HG03025 (cell line): ENCODE data around the gene KCNB1.
"Not testable (repeated sequence)": the region's sequence is repeated elsewhere in the genome, so short reads cannot be mapped to it uniquely, and the experiment has no call there.

Experiments
- ATAC-seq: cut with Tn5 transposase; IDR thresholded peaks from one replicate; pipeline ENCODE4 v1.9.1; 2021; ENCODE audit warnings: mild to moderate bottlenecking, moderate library complexity; ENCODE audit not compliant: unreplicated experiment, low FRiP score

The KCNB1 gene

DNA sequence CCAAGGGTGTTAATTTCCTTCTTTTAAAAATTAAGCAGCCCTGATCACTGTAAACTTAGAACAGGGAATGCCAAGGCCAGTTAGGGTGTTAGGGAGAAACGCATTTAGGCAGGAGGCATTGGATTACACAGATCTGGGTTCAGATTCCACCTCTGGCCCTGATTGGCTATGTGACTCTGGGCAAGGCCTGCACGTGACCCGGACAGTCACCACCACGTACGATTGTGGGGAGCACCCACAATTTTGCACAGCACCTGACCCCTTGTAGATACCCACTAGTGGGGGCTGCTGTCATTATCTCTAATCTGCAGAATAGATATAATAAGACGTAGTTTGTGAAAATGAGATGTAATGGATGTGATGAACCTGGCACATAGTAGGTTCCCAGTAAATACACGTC lies 145.1 kb downstream of the KCNB1 start:
- no peak for ATAC-seq

DNA sequence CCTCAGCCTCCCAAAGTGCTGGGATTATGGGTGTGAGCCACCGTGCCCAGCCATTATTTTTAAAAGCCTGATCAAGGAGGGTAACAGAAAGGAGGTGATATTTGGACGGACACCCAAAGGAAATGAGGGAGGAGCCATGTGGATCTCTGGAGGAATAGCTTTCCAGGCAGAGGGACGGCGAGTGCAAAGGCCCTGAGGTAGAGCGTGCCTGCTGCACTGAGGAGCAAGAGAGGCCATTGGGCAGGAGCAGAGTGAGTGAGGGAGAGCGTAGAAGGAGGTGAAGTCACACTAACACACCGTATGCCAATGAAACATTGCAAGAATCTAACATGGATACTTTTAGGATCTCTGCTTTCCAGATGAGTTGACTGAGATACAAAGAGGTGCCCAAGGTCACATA lies 145.7 kb downstream of the KCNB1 start:
- ATAC-seq = no peak

DNA sequence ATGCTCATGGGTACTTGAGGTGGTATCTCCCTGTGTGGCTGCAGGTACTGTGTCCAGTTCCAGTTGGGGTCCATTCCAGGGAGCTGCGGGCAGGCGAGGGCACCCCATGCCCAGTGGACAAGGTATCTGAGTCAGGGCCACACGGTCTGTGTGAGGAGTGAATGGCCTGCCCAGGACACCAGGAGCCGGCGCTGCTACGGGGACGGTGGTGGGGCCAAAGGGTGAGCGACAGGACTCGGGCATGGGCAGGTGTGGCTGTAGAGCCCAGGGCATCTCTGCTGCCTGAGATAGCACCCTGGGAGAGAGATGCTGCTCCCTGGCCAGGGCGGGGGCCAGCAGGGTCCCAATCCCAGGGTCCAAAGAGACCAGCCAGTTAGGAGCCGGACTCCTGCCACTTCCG lies 147.0 kb downstream of the KCNB1 start:
- ATAC-seq = no peak

DNA sequence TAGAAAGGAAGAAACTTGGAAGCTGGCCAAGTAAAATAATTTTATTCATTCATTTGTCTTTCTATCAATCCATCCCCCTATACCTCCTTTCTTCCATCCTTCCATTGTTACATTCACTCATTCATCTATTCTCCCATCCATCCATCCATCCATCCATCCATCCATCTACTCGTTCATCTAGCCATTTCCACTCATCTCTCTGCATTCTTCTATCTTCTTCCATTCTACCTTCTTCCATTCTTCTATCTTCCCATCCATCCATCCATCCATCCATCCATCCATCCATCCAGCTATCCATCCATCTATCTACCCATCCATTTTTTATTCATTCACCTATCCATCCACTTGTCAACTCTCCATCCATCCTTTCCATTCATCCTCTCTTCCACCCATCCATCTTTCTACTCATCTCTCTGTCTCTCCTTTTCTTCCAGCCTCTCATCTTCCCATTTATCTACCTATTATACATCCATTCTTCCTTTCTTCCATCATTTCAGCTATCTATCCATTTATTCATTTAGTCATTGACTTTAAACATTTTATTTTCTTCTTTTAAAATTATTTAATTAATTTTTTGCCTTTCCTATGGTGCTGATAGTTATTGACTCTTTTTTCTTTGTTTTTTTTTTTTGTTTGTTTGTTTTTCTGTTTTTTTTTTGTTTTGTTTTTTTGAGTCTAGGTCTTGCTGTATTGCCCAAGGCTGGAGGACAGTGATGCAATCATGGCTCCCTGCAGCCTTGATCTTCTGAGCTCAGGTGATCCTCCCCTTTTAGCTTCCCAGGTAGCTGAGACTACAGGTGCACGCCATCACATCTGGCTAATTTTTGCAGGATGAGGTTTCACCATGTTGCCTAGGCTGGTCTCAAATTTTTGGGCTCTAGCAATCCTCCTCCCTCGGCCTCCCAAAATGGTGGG lies 151.5 kb downstream of the KCNB1 start:
- no peak for ATAC-seq

DNA sequence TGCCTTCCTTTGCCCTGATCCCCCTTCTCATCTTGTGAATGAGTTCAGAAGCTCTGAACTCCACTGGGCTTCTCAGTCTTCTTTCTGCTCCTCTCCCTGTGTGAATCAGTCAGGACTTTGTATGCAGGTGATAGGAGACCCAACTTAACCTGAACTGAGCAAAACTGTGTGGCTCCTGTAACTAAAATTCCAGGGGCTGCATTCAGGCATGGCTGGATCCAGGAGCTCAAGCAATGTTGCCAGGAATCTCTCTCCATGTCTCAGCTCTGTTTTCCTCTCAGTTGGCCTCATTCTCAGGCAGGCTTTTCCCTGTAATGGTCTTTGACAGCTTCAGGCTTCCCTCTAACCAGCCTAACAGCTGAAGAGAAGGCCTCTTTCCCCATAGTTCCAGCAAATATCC lies 153.7 kb downstream of the KCNB1 start:
- ATAC-seq = no peak

DNA sequence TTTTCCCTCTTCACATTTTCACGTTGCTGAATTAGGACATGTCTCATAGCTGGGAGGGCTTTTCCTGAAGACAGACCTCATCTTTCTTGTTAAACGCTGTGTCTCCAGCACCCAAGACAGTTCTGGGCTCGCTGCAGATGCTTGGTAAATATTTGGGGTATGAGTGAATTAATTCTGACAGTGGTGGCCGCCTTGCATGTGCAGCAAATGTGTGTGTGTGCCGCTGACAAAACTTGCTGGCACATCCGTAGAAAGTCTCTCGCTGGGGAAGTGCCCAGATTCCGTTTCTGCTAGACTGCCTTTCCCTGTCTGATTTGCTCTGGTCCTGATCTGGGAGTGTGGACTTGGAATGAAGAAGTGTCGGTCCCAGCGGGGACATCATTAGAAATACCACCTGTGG lies 156.4 kb downstream of the KCNB1 start:
- ATAC-seq = no peak

DNA sequence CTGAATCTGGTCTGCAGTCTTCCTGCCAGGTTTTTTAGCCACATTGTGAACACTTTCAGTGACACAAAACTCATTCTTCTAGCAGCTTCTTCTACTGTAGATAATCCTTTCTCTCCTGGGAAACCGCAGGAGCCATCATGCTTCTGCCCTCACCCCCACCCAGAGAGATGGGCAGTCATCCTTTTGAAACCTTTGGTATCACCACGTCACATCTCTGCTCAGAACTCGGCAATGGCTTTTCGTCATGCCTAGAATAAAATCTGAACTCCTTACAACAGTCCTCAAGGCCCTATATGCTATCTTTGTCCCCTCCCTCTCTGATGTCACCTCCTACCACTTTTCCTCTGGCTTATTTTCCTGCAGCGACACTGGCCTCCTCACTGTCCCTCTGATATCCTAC lies 158.2 kb downstream of the KCNB1 start:
- no peak for ATAC-seq

DNA sequence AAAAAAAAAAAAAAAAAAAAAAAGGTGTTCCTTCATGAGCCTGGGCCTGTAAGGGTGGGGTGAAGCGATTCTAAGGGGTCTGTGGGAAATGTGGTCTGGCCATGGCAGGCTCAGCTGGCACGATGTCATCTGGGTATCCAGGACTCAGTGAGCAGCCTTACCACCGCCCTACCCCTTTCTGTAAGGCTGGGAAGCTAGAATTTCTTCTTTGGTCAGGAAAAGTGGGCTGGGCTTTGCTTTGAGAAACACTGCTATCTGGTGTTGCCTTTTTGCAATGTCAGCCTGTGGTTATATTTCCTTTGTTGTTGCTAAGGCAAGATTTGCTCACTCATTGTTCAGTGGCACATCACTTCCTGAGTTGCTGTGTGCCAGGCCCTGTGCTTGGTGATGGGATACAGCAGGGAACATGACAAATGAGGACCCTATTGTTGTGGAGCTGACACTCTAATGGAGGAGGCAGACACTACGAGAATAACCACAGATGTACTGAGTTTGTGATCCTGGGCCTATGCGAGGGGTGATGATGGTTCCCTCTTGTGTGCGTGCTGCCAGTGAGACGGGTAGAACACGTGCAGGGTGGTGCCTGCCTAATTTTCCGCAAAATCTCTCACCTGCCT lies 158.7 kb downstream of the KCNB1 start:
- no peak for ATAC-seq

DNA sequence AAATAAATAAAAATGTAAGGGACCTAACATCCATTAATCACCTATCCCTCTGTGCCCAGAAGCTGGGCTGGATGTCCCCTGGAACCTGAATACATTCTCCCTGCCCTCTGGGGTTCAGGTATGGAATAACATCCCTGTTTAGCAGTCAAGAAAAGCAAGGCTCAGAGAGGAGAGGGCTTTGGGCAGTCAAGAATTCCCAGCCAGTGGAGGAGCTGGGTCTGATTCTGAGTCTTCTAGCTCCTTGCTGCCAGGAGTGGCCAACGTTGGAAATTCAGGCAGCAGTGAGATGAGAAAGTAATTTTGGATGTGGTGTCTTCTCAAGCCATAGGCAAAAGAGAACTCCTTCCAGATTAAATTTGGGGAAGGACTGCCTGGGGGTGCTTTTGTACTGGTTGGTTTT lies 162.0 kb downstream of the KCNB1 start:
- no peak for ATAC-seq

DNA sequence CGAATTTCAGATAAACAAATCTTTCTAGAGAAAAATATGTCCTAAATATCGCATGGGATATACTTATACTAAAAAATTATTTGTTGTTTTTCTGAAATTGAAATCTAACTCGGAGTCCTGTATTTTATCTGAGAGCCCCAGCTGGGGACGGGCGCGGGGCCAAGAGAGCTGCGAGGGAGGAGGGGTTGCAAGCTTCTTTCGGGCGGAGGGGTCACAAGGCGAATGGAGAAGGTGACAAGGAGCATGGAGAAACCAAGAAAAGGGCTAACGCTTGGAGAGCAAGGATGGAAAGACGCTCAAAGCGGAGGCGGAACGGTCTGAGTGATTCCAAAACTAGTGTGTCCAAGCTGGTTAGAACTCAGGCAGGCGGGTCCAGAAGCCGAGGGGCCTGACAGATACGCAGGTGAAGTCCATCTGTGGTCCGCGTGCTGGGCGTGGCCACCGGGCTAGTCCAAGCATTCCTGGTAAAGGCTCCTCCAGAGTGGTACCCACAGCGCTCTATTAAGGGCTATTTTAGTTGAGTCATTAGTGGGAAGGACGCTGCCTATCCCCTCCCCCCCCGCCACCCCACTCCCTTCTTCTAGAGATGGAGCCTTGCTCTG lies 163.2 kb downstream of the KCNB1 start:
- ATAC-seq = no peak

DNA sequence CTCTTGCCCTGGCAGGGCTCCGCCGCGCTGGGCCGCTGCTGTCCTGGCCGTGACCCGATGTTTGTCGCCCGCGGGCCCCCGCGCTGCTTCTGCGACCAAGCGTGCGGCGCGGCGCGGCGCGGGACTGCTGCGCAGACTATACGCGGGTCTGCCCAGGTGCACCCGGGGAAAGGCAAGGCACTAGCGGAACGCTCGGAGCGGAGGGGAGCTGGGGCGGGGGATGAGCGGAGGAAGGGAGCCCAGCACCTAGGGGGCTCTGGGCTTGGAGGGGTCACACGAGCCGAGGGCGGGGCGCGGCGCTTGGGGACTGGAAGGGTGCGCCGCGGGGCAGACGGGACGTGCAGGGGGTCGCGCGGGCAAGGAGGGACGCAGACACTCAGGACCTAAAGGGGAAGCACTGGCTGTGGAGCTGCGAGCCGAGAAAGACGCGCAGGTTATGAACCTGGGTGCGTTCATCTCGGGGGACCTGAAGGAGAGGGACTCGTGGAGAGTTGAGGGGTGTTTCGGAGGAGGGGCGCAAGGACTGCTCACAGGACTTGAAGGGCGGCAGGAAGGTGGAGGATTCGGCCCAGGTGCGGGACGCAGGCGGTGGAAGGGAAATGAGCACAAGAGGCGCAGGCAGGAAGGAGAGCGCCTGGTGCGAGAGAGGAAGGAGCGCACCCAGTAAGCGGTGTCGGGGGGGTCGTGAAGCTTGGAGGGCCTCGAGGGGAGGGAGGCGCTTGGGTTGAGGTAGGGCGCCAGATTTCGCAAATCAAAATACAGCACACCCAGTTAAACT lies 163.8 kb downstream of the KCNB1 start:
- no peak for ATAC-seq

DNA sequence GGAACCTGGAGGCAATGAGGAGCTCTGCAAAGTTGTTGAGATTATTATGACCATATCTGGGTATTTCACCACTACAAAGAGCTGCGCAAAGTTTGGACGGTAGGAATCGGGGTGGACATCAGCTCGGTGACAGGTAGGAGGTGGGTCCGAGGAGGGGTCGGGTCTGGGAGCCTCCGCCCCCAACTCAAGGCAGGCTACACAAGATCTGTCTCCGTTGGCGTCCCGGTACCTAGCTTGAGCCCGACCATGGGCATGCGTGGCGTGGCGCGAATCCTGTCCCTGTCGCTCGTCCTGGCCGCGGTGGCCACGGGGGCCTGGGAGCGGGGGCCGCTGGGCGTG lies 164.4 kb downstream of the KCNB1 start:
- ATAC-seq = no peak

DNA sequence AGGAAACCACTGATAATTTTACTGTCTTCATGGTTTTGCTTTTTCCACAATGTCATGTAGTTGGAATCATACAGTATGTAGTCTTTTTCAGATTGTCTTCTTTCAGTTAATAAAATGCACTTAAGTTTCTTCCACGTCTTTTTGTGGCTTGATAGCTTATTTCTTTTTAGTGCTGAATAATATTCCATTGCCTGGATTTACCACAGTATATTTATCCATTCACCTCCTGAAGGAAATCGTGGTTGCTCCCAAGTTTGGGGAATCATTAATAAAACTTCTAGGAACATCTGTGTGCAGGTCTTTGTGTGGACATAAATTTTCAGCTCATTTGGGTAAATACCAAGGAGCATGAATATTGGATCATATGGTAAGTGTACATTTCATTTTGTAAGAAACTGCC lies 165.8 kb downstream of the KCNB1 start:
- no peak for ATAC-seq

DNA sequence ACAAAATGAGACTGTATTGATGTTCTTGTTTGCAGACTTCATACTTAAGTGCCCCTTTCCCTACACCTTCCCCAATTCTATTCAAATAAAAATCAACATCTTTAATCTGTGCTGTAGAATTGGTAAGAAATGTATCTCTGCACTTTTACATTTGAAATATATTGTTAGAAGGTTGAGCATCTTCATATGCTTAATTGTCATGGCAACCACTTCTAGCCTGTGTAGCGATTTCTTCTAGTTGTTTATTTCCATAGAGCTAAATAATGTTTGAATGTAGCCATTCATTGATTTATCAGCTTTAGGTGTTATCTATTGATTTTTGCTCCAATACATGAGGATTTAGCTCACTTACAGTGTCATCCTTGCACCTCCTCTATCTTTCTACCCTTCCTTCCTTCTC lies 166.9 kb downstream of the KCNB1 start:
- no peak for ATAC-seq

DNA sequence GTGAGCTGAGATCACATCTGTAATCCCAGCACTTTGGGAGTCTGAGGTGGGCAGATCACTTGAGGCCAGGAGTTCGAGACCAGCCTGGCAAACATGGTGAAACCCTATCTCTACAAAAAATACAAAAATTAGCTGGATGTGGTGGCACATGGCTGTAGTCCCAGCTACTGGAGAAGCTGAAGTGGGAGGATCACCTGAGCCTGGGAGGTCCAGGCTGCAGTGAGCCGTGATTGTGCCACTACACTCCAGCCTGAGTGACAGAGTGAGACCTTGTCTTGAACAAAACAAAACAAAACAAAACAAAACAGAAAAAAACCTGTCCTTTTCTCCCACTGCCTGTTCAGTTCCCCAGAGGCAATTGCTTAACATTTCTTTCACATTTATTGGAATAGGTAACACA lies 168.4 kb downstream of the KCNB1 start:
- ATAC-seq = not testable (repeated sequence)
